HepG2 (cell line): ENCODE data around the gene DHX30. TPM values are rescaled to one million over a fixed set of nuclear protein-coding genes. Genes with fewer than 3 reads are reported as not detected.

Experiments
- AHR ChIP-seq: IDR thresholded peaks from 2 replicates; pipeline ENCODE4 v1.6.1; 2018; ENCODE audit warnings: missing genetic modification reagents, missing compliant biosample characterization
- BORCS8-MEF2B ChIP-seq: sonication (generic); formaldehyde crosslinking; IDR thresholded peaks from 2 replicates; pipeline ENCODE4 v1.8.0; 2022; ENCODE audit warnings: mild to moderate bottlenecking, missing genetic modification reagents
- HNRNPLL ChIP-seq: fragments of 200-400 bp; formaldehyde crosslinking; IDR thresholded peaks from 2 replicates; pipeline ENCODE4 v1.6.1; 2017; ENCODE audit warnings: mild to moderate bottlenecking, low read depth, low read length; ENCODE audit not compliant: poor library complexity, severe bottlenecking
- IRF9 ChIP-seq: sonication (generic); formaldehyde crosslinking; IDR thresholded peaks from 2 replicates; pipeline ENCODE4 v1.8.0; 2022; ENCODE audit warnings: missing genetic modification reagents, mild to moderate bottlenecking, borderline replicate concordance
- POLR2A ChIP-seq, 2 experiments: IDR thresholded peaks; 2 replicates each; pipeline ENCODE4 v1.6.1; 2011; ENCODE audit warnings: low read depth in 2 of 2, low read length in 2 of 2, mild to moderate bottlenecking in 1 of 2, moderate library complexity in 1 of 2; ENCODE audit not compliant: insufficient read depth in 1 of 2
- SMAD3 ChIP-seq: sonication (generic); formaldehyde crosslinking; IDR thresholded peaks from 2 replicates; pipeline ENCODE4 v1.4.0; 2020; ENCODE audit warnings: missing genetic modification reagents
- TEAD2 ChIP-seq: sonication (generic); formaldehyde crosslinking; IDR thresholded peaks from 2 replicates; pipeline ENCODE4 v1.9.0; 2021; ENCODE audit warnings: missing genetic modification reagents
- ZBTB3 ChIP-seq: sonication (generic); formaldehyde crosslinking; IDR thresholded peaks from 2 replicates; pipeline ENCODE4 v1.4.0; 2020; ENCODE audit warnings: low read depth, mild to moderate bottlenecking, moderate library complexity, missing genetic modification reagents, borderline replicate concordance
- ZFY ChIP-seq: sonication (generic); formaldehyde crosslinking; IDR thresholded peaks from 2 replicates; pipeline ENCODE4 v1.4.0; 2020; ENCODE audit warnings: missing genetic modification reagents
- ZNF160 ChIP-seq: sonication (generic); formaldehyde crosslinking; IDR thresholded peaks from 2 replicates; pipeline ENCODE4 v1.8.0; 2022; ENCODE audit warnings: mild to moderate bottlenecking, inconsistent platforms, missing genetic modification reagents
- ZNF292 ChIP-seq: sonication (generic); formaldehyde crosslinking; IDR thresholded peaks from 2 replicates; pipeline ENCODE4 v1.8.1; 2022; ENCODE audit warnings: mild to moderate bottlenecking, low read depth, missing genetic modification reagents, borderline replicate concordance
- ZNF782 ChIP-seq: sonication (generic); formaldehyde crosslinking; IDR thresholded peaks from 2 replicates; pipeline ENCODE4 v1.4.0; 2020; ENCODE audit warnings: missing genetic modification reagents, mild to moderate bottlenecking, borderline replicate concordance
- ZNF891 ChIP-seq: sonication (generic); formaldehyde crosslinking; IDR thresholded peaks from 2 replicates; pipeline ENCODE4 v1.5.0; 2020; ENCODE audit warnings: mild to moderate bottlenecking, missing genetic modification reagents
- ZSCAN21 ChIP-seq: sonication (generic); formaldehyde crosslinking; IDR thresholded peaks from 2 replicates; pipeline ENCODE4 v1.8.0; 2022; ENCODE audit warnings: mild to moderate bottlenecking, missing genetic modification reagents, moderate library complexity, borderline replicate concordance
- polyA plus RNA-seq, 8 experiments: library from polyadenylated mRNA; depleted of rRNA in 3 of 8; stranded (reverse) in 7 of 8; unstranded in 1 of 8; fragments of >200 nt; fragmentation: Illumina TruSeq in 4 of 8; extraction: Trizol in 4 of 8; gene quantifications; 2 replicates each; pipeline versions ENCODE4 v1.2.1 to v1.2.3, GENCODE V29; 2011 to 2016; ENCODE audit warnings: low read depth in 4 of 8, missing spikeins in 1 of 8, mixed read lengths in 1 of 8; ENCODE audit not compliant: insufficient read depth in 1 of 8
- total RNA-seq, 5 experiments: library from RNA; depleted of rRNA; stranded (reverse); fragments of >200 nt; fragmentation: Illumina TruSeq; extraction: Trizol; gene quantifications; 2 replicates each; pipeline ENCODE4 v1.2.3, GENCODE V29; 2016; ENCODE audit warnings: low read depth in 1 of 5
- TF ChIP-seq, protein P1 (sequence below): sonication (generic); formaldehyde crosslinking; IDR thresholded peaks from 2 replicates; pipeline ENCODE4 v1.4.0; 2020; ENCODE audit warnings: missing genetic modification reagents
- TF ChIP-seq, protein P2 (sequence below): sonication (generic); formaldehyde crosslinking; IDR thresholded peaks from 2 replicates; pipeline ENCODE4 v1.5.0; 2020; ENCODE audit warnings: mild to moderate bottlenecking, missing genetic modification reagents, borderline replicate concordance
- TF ChIP-seq, protein P3 (sequence below), 2 experiments: sonication (generic) in 1 of 2; formaldehyde crosslinking in 1 of 2; IDR thresholded peaks; 2 replicates each; pipeline versions ENCODE4 v1.5.1 to v1.6.1; 2011 to 2020; ENCODE audit warnings: borderline replicate concordance in 1 of 2, low read depth in 1 of 2, low read length in 1 of 2, mild to moderate bottlenecking in 1 of 2, missing genetic modification reagents in 1 of 2, moderate library complexity in 1 of 2

Gene DHX30
- total and polyA plus RNA-seq, 2 of the 13 experiments (the other 11 are each of a cell fraction or from before 2014, with no cell fraction given): 30.6 to 59.4 TPM

GRCh38 chr3:47803480-47804025 lies 615 bp downstream of the DHX30 start (continued):
- TF ChIP-seq ZFY (peak; percentile 51; the same call in 1 of the 2 replicates), AHR (CRISPR knock-in tag) (peak; percentile 51; the same call in 1 of the 2 replicates), ZSCAN21 (CRISPR knock-in tag) (peak; percentile 43; the same call in 1 of the 2 replicates), TEAD2 (CRISPR knock-in tag) (no peak), ZBTB3 (CRISPR knock-in tag) (peak; percentile 9; the same call in 1 of the 2 replicates), ZNF782 (0 out of 2 replicates have a peak, but pooled peaks have one; percentile 19), BORCS8-MEF2B (CRISPR knock-in tag) (peak; percentile 40; the same call in 1 of the 2 replicates), ZNF891 (CRISPR knock-in tag) (peak; percentile 41; the same call in 1 of the 2 replicates), ZNF160 (CRISPR knock-in tag) (0 out of 2 replicates have a peak, but pooled peaks have one; percentile 39), POLR2A (IDR thresholded peaks at IDR 0.05; ENCODE audit: insufficient read depth in 1 of 2, low read depth in 2 of 2, low read length in 2 of 2) (peak in 1 of 2 experiments; percentile 40; a peak in 1 of 4 replicates), HNRNPLL (peak; percentile 49), IRF9 (CRISPR knock-in tag) (0 out of 2 replicates have a peak, but pooled peaks have one; percentile 6), ZNF292 (CRISPR knock-in tag) (no peak), SMAD3 (CRISPR knock-in tag) (no peak)
- TF ChIP-seq, protein P1, sequence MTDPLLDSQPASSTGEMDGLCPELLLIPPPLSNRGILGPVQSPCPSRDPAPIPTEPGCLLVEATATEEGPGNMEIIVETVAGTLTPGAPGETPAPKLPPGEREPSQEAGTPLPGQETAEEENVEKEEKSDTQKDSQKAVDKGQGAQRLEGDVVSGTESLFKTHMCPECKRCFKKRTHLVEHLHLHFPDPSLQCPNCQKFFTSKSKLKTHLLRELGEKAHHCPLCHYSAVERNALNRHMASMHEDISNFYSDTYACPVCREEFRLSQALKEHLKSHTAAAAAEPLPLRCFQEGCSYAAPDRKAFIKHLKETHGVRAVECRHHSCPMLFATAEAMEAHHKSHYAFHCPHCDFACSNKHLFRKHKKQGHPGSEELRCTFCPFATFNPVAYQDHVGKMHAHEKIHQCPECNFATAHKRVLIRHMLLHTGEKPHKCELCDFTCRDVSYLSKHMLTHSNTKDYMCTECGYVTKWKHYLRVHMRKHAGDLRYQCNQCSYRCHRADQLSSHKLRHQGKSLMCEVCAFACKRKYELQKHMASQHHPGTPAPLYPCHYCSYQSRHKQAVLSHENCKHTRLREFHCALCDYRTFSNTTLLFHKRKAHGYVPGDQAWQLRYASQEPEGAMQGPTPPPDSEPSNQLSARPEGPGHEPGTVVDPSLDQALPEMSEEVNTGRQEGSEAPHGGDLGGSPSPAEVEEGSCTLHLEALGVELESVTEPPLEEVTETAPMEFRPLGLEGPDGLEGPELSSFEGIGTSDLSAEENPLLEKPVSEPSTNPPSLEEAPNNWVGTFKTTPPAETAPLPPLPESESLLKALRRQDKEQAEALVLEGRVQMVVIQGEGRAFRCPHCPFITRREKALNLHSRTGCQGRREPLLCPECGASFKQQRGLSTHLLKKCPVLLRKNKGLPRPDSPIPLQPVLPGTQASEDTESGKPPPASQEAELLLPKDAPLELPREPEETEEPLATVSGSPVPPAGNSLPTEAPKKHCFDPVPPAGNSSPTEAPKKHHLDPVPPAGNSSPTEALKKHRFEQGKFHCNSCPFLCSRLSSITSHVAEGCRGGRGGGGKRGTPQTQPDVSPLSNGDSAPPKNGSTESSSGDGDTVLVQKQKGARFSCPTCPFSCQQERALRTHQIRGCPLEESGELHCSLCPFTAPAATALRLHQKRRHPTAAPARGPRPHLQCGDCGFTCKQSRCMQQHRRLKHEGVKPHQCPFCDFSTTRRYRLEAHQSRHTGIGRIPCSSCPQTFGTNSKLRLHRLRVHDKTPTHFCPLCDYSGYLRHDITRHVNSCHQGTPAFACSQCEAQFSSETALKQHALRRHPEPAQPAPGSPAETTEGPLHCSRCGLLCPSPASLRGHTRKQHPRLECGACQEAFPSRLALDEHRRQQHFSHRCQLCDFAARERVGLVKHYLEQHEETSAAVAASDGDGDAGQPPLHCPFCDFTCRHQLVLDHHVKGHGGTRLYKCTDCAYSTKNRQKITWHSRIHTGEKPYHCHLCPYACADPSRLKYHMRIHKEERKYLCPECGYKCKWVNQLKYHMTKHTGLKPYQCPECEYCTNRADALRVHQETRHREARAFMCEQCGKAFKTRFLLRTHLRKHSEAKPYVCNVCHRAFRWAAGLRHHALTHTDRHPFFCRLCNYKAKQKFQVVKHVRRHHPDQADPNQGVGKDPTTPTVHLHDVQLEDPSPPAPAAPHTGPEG (CRISPR knock-in tag): no peak
- TF ChIP-seq, protein P2, sequence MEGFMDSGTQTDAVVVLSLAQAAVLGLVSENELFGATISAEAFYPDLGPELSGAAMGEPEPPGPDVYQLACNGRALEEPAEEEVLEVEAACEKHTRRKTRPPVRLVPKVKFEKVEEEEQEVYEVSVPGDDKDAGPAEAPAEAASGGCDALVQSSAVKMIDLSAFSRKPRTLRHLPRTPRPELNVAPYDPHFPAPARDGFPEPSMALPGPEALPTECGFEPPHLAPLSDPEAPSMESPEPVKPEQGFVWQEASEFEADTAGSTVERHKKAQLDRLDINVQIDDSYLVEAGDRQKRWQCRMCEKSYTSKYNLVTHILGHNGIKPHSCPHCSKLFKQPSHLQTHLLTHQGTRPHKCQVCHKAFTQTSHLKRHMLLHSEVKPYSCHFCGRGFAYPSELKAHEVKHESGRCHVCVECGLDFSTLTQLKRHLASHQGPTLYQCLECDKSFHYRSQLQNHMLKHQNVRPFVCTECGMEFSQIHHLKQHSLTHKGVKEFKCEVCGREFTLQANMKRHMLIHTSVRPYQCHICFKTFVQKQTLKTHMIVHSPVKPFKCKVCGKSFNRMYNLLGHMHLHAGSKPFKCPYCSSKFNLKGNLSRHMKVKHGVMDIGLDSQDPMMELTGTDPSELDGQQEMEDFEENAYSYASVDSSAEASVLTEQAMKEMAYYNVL (CRISPR knock-in tag): no peak
- TF ChIP-seq, protein P3, sequence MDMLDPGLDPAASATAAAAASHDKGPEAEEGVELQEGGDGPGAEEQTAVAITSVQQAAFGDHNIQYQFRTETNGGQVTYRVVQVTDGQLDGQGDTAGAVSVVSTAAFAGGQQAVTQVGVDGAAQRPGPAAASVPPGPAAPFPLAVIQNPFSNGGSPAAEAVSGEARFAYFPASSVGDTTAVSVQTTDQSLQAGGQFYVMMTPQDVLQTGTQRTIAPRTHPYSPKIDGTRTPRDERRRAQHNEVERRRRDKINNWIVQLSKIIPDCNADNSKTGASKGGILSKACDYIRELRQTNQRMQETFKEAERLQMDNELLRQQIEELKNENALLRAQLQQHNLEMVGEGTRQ (IDR thresholded peaks at IDR 0.05; ENCODE audit: low read depth, low read length): no peak
- TF ChIP-seq, protein P3 (CRISPR knock-in tag; IDR thresholded peaks at IDR 0.05; ENCODE audit: borderline replicate concordance): 0 out of 2 replicates have a peak, but pooled peaks have one; percentile 6
